ENCODE measurements around the gene LUC7L.
"Not testable (repeated sequence)": the region's sequence is repeated elsewhere in the genome, so short reads cannot be mapped to it uniquely, and the experiment has no call there.

The LUC7L gene

GRCh38 chr16:228852-229730 lies at the start of gene LUC7L:
Gene LUC7L, minus strand, starts transcription at chr16:229449. Its CDS starts 110 bp downstream, at chr16:229339.
- peak; percentile 96 for DNase-seq

DNA sequence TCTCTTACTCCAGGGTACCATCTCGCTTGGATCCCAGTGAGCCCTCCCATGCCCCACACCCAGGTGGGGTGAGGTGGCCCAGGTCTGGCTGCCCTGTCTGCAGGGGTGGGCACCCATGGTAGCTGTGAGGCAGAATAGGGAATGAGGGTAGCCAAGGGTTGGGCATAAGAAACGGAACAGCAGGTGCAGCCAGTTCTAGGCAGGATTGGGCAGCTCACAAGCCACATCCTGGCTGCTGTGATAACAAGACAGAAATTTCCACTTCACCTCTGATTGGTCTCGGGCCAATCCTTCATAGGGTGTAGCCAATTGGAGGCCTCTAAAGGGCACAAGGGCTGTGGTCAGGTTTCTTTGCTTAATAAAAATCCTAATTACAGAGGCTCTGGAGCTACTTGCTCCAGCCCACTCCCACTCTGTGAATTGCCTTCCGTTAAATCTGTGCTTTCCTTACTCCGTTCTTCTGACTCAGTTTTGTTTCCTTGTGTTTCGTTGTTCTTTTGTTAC lies 49.7 kb upstream of the LUC7L start:
- DNase-seq = no peak

DNA sequence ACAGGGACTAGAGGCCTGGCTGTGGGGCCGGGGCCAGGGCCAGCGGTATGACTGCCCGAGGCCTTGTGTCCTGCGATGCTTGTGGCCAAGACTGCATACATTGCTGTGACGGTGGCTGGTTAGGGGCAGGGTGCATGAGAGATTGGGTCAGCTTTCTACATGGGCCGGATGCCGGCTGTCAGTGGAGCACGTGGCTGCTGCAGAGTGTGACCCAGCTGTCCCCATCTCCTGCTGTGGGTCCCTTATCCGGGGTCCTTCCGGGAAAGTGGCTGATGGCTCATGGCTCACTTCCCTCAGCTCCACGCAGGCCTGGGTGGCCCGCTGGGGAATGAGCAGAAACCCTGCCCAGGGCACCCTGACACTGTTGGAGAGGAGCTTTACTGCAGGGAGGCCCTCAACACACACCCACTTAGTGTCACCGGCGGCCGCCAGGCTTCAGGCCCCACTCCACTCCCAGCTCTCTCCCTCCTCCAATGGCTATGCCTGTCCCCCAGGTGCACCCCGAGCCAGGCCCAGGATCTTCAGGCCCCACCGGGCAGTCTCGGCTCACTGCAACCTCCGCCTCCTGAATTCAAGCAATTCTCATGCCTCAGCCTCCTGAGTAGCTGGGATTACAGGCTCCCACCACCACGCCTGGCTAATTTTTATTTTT lies 47.3 kb upstream of the LUC7L start:
- no peak for DNase-seq

DNA sequence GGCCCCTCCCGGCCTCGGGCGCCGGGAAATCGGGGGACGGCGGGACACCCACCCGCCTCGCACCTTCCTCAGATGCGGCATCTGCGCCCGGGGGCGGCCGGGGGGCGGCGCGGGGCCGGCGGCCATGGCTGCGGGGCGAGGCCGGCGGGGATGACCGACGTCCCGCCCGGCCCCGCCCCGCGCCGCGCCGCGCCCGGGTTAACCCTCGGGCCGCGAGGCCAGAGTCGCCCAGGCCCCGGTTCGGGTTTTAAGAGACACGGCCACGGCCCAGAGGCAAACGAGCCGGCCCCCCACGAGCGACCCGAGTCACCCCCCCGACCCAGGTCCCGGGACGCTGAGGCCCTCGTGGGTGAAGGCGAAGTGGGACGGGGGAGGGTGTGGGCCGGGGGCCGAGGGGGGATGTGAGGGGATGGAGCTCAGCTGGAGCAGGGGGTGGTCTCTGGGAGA lies 46.6 kb upstream of the LUC7L start, which contains the start of gene RGS11:
Gene RGS11 (minus strand): TSS at position 159 of the 447 bp plus-strand sequence. CDS start 33 bp downstream, at position 126.
- DNase-seq = no peak

GRCh38 chr16:275041-275641 lies 45.9 kb upstream of the LUC7L start:
- DNase-seq = peak; percentile 68

DNA sequence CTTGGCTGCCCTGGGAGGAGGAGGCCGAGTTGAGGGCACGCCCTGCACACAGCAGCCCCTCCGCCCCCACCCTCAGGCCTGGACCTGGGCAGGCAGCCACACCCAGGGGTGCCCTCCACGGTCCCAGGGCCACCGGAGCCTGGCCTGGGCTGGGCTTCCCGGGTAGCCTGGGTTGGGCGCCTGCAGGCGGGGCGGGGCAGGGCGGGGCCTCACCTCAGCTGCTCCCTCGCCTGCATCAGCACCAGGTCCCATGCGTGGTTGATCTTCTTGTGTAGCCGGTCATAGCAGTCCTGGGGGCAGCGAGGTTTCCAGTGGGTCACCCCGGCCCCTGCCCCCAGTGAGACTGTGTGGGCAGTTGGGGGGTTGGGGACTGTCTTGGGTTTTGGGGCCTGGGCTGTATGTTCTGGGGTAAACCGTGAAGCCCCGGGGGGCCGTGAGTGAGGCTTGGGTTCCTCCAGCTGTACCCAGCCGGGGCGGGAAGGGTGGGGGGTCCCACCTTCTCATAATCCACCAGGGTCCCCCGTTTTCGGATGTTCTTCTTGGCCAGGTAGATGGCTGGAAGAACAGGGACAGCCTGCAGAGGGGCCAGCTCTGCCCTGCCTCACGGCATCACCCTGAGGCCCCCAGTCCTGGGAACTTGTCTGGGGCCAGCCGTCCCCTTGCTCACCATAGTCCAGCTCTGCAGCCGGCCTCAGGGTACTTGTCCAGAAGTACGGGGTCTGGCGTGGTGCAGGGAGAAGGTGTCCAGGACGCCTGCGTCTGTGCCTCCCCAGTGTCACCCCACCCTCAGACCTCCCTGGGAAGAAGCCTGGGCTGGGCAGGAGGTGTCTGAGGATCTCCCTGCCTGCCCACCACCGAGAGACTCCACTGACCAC lies 44.5 kb upstream of the LUC7L start:
- DNase-seq = no peak

DNA sequence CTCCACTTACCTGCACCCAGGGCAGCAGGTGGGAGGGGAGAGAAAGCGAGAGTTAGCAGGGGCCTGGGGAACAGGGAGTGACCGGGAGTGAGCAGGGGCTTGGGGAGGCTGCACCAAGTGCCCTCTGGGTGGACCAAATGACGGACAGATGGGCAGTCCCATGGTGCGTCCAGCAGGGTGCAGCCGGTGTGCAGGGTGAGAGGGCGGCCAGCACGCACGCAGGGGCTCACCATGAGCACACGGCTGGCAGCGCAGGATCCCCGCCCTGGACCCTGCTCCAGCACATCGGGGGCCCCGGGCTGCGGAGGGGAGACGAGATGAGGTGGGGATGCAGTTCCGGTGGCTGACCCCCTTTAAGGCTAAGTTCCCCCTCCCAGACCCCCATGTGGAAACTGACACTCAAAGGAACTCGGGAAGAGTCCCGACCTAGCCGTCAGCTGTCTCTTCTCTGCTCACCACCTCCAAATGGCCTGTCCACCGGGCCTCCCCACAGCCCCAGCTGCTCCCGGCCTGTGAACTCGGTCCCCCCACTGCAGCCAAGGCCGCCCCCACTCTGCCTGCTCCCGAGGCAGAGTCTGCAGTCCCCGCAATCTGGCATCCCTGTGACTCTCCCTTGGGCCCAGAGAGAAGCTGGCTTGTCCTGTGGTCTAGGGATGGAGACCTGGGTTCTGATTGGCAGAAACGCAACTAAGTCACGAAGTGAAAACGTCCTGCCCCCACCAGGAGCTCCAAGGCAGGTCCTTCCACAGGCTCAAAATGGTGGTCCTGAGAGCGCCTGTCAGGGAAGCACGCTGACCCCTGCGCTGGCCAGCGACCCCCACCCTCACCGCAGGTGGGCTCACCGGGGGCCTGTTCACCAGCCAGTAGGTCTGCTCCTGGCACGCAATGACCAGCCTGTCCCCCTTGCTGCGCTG lies 43.6 kb upstream of the LUC7L start:
- no peak for DNase-seq

- no peak for DNase-seq
Measured at GRCh38 chr16:270381-271255, 41.4 kb upstream of the LUC7L start.

- no peak for DNase-seq
Measured at GRCh38 chr16:269061-269796, 40.0 kb upstream of the LUC7L start.

DNA sequence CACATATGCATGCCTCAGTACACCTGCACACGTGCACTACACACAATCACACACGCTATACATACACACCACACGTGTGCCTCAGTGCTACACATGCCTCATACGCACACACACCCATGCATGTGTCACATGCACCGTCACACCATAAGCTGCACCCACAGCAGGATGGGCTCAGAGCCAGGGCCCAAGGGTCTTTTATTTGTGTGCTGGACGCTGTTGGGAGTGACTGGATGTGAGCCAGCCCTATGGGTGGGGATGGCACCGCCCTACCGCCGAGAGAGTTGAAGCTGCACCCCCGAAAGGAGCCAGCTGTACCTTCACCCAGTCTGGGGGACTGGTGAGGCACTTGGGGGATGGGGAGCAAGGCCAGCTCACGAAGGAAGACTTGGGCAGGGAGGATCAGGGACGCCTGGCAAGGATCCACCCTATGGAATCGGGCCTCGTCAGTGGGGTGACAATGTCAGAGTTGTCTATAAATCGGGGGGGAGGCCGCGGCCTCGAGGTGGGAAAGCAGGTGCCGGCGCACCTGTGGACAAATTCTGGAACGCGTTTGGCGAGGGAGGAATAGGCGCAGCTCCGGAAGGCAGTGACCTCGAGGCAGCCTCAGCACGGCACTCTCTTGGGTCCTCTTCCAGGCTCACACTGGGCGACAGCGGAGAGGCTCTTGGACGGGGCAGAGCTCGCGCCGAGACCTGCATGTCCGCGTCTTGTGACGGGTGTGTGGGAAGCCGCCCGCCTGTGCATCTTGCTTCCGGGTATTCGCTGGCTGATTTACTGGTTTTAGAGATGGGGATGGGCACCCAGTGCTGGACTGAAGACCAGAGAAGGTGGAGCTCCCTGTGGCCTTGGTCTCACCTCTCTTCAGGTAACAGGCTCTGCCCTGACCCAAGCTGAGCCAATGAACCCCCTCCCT lies 39.1 kb upstream of the LUC7L start:
- DNase-seq = no peak

GRCh38 chr16:267562-267961 lies 38.3 kb upstream of the LUC7L start:
- DNase-seq = not testable (repeated sequence)

GRCh38 chr16:266258-267164 lies 37.3 kb upstream of the LUC7L start:
- DNase-seq = no peak

GRCh38 chr16:265711-266110 lies 36.5 kb upstream of the LUC7L start:
- DNase-seq = no peak

DNA sequence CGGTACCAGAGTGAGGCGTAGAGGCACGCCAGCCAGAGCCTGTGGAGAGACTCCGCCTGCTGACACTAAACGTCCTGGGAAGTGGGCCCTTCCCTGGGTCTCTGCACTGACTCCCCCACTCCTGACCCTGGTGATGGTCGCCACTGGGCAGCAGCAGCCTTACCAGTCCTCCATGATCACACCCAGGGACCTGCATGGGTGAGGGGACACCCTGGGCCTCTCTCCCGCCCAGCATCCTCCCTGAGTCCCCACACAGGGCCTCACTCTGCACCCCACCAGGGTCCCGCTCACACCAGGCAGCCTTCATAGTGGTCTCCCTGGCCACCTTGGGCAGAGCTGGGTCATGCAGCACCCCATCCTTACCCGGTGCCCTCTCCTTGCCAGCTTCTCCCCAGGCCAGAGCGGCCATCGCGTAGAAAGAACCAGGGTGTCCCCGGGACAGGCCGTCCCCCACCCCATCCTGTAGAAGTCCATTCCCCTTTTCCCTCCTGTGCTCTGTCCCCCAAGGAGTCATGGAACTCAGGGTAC lies 35.8 kb upstream of the LUC7L start:
- DNase-seq = no peak

GRCh38 chr16:264440-264951 lies 35.2 kb upstream of the LUC7L start:
- DNase-seq = no peak

GRCh38 chr16:263944-264343 lies 34.7 kb upstream of the LUC7L start:
- no peak for DNase-seq

All from activated CD8-positive, alpha-beta memory T cell treated with anti-CD3 and anti-CD28 coated beads for 24 hours (primary cell).